Measurements from ENCODE around the gene DUOXA2. TPM values are rescaled to one million over a fixed set of nuclear protein-coding genes. Genes with fewer than 3 reads are reported as not detected.
A peak's percentile ranks its signal among the peaks of the same experiment; 100 is the strongest.
"Not testable (repeated sequence)": the region's sequence is repeated elsewhere in the genome, so short reads cannot be mapped to it uniquely, and the experiment has no call there.

Gene DUOXA2
- not detected for polyA plus RNA-seq (2013, experiment 1 of 2; ENCODE audit: insufficient read length)
- not detected for polyA plus RNA-seq (2013, experiment 2 of 2; ENCODE audit: insufficient read length)

DNA sequence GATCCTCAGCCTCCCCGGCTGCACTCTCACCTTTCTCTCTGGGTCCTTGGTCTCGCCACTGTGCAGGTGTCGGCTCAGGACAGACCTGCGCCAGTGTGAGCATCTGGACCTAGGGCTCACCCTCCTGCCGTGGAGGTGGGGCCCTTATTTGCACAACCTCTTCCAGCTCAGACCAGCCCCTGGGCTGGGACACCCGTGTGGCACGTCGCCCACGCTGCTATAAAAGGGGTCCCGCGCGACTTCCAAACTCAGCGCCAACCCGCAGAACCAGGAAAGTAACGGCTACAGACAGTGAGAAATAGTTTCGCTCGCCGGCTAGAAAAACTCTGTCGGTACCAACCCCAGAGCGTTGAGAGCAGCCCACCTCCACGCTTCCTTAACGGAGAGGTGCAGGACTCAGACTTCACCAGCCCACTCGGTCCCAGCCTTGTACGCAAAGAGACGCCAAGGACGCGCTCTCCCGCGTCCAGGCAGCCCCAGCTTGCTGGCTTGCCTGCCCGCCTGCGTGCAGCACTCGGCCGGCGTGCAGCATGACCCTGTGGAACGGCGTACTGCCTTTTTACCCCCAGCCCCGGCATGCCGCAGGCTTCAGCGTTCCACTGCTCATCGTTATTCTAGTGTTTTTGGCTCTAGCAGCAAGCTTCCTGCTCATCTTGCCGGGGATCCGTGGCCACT lies at the start of gene DUOXA2, which contains the start of gene DUOX2:
TSS of gene DUOXA2 (plus strand) at position 251 of the 675 bp plus-strand sequence. CDS start at position 531, 280 bp downstream.
TSS of gene DUOX2 (minus strand) at position 97 of the 675 bp plus-strand sequence. CDS start 761 bp downstream, outside the sequence.
- DNase-seq: no peak

GRCh38 chr15:45064386-45064785 lies 49.7 kb upstream of the DUOXA2 start:
- DNase-seq: no peak

- not testable (repeated sequence) for DNase-seq
These were observed 44.2 kb upstream of the DUOXA2 start for GRCh38 chr15:45069942-45070360.

- not testable (repeated sequence) for DNase-seq
These were observed 40.5 kb upstream of the DUOXA2 start for GRCh38 chr15:45073602-45074001.

DNA sequence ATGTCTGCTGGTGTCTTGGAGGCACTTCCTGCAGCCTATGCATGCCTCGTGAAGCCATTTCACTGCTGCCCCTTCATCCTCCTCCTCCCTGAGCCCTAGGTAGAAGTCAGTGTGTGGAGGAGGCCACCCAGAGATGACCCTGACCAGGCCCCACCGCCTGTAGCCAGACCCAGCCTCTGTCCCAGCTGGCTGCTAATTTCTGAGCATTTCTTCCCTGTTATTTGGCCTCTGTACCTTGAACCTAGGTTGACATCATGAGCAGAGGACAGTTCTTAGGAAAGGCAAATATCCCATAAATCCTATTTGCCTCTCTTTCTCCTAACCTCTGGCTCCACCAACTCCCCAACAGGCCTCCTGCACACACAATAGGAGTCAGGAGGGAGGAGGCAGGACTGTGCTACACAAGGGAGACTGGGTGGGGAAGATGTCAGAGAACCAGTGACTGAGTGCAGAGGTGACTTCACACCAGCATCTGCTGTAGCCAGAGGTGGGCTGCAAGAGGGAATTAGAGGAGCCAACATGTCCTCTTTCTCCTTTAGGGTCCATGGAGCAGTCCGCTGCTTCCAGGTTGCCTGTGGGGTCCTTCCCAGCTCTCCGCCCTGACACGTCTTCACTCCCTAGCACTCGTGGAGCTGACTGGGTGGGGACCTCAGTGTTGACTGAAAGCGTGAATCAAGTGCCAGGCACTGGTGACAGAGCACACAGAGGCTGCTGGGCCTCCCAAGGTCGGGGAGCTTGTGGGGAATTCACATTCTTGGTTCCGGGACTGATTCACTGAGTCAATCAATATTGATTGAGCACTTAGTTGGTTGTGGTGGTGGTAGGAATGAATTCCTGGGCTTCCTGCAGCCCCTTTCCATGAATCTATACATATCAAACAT lies 38.4 kb upstream of the DUOXA2 start:
- not testable (repeated sequence) for DNase-seq

- not testable (repeated sequence) for DNase-seq
These were observed 36.7 kb upstream of the DUOXA2 start for GRCh38 chr15:45077391-45077790.

- DNase-seq: not testable (repeated sequence)
These were observed 34.9 kb upstream of the DUOXA2 start for GRCh38 chr15:45079201-45079600.

GRCh38 chr15:45079628-45080246 lies 34.4 kb upstream of the DUOXA2 start:
- not testable (repeated sequence) for DNase-seq

DNA sequence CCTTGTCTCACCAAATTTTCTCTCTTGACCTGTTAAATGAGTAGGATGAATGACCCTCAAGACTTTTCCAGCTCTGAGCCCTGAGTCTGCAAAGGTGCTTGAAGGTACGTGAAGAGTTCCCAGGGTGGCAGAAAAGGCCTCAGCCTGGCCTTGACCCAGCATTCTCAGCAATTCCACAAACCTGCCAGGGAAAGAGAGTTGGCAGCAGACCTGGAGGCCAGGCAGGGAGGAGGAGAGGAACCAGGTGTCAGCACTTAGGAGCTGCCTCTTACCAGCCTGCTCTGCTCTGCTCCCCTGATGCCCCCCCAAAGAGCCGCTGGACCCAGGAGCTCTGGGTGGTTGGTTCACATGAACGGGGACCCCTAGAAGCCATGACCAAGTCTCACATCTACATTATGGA lies 33.5 kb upstream of the DUOXA2 start:
- not testable (repeated sequence) for DNase-seq

- DNase-seq: not testable (repeated sequence)
These were observed 31.7 kb upstream of the DUOXA2 start for GRCh38 chr15:45082412-45082811.

DNA sequence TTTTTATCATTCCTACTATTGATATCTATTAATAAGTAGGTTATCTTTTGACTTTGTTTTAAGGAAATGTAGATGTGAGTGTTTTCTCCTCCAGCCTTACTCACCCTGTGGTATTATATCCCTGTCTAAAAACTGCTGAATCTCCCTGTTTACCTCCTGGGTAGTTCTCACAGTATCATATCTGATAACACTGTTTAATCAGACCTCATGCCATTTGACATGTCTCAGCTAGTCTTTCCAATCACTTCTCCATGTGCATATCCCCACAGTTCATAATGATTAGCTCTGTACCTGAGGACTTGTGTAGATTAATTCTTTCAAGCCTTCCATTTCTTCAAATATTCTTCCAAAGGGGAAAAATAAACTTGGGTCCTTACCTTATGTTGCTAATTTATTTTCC lies 30.9 kb upstream of the DUOXA2 start:
- DNase-seq: no peak

- DNase-seq: no peak
These were observed 30.0 kb upstream of the DUOXA2 start for GRCh38 chr15:45084163-45084562.

- DNase-seq: no peak
These were observed 26.6 kb upstream of the DUOXA2 start for GRCh38 chr15:45087513-45087912.

DNA sequence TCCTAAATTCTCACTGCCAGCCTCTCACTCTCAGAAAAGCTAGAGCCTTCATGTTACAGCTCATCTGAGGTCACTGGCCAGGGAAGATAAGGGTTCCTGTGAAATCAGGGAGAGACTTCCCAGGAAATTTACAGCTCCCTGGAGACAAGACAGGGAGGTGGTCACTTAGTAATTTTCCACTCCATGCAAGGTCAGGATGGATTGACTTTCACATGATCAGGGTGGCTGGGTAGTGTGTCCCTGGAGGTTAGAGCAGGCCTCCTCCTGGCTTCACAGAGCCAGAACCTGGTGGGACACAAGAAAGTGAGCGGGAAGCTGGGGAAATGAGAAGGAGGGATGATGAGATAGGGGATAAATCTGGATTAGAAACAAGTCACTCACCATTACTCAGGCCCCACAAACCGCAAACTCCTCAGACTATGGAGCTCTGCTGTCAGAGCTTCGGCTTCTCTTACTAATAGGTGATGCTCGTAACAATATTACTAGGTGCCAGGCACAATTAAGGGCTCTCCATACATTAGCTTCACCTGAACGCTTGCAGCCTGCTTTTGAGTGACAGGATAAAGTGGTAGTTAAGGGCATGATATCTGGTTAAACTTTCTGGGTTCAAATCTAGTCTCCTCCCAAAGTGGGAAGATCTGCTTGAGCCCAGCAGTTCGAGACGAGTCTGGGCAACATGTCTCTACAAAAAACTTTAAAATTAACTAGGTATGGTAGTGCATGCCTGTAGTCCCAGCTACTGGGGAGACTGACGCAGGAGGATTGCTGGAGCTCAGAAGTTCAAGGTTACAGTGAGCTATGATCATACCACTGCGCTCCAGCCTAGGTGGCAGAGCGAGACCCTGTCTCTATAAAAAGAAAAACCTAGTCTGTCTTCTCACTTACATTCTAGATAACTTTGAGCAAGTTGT lies 25.1 kb upstream of the DUOXA2 start:
- DNase-seq: peak; percentile 12

DNA sequence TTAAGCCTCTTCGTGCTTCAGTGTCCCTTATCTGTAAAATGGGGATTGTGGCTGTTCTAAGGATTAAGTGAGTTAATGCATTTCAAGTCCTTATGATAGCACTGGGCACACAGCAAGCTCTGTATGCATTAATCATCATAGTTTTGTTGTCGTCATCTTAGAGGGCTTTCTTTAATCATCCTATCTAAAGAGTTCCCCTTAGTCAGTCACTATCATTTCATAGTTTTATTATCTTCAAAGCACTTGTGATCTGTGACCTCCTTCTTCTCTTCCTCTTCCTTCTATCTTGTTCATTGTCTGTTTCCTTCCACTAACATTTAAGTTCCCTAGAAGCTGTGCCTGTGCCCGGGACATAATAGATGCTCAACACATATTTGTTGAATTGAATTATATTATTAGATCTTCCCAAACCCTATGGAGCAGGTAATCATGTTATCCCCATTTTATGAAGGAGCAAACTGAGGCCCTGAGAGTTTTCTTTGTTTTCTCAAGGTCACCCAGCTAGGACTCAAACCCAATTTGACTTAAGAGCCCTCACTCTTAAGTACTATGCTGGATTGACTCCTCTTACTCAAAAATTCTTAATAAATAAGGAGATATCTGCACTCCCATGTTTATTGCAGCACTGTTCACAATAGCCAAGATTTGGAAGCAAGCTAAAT lies 24.3 kb upstream of the DUOXA2 start:
- no peak for DNase-seq

DNA sequence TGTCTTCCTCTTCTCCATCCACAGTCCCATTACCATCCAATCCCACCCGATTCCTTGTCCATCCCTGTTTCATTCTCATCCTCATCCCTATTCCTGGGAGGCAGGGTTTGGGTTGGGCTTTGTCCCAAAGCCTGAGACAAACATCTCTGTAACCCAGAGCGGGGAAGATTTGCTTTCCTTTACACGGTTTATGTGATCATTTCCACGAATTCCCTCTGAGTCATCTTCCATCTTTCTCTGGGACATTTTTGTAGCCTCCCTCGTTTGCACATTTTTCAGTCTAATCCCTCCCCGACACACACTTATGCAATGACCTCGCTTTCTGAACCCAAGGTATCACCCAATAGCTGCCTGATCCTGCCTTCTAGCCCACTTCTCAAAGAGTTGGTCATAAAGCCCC lies 23.0 kb upstream of the DUOXA2 start:
- peak; percentile 62 for DNase-seq

GRCh38 chr15:45091576-45091975 lies 22.6 kb upstream of the DUOXA2 start:
- DNase-seq: no peak

GRCh38 chr15:45093013-45093412 lies 21.1 kb upstream of the DUOXA2 start:
- DNase-seq: no peak

GRCh38 chr15:45093622-45094357 lies 20.3 kb upstream of the DUOXA2 start:
- no peak for DNase-seq

GRCh38 chr15:45094358-45094730 lies 19.8 kb upstream of the DUOXA2 start:
- no peak for DNase-seq

- DNase-seq: no peak
These were observed 18.5 kb upstream of the DUOXA2 start for GRCh38 chr15:45095661-45096060.

Data from fibroblast of skin of back (primary cell).